SK-N-MC (cell line): Measurements from ENCODE around the gene ELF2.

Source experiments
- EZH2 ChIP-seq: fragments of 200-600 bp; sonication (generic); IDR thresholded peaks from one replicate; pipeline ENCODE4 v1.6.1; 2017; ENCODE audit warnings: antibody characterized with exemption
- FOXP2 ChIP-seq: optimal IDR thresholded peaks from 2 replicates; pipeline ENCODE3; 2011; ENCODE audit warnings: mild to moderate bottlenecking, moderate library complexity; ENCODE audit not compliant: insufficient read depth; ENCODE audit errors: extremely low read length, control extremely low read depth
- POLR2AphosphoS5 ChIP-seq: IDR thresholded peaks from 2 replicates; pipeline ENCODE4 v1.6.1; 2012; ENCODE audit warnings: mild to moderate bottlenecking, low read depth, low read length, borderline replicate concordance

DNA sequence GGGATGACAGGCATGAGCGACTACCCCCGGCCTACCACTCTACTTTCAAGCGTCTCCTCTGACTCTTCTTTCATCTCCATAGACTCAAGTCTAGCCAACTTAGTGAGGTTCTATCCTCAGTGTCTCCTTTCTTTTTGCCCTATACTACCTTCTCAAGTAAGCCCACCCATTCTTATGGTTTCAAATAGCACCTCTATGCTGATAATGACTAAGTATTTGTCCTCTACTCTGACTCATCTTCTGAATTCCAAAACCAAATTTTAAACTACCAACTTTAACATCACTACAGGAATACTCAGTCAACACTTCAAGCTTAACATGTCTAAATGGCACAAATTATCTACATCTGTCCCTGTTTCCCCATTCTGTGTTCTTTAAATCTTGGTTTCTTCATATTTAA is 47.8 kb downstream of the ELF2 start:
- TF ChIP-seq EZH2 (no peak), POLR2AphosphoS5 (no peak), FOXP2 (no peak)
